Measurements from ENCODE around the gene HAAO.
A peak's percentile ranks its signal among the peaks of the same experiment; 100 is the strongest.
"Not testable (repeated sequence)": the region's sequence is repeated elsewhere in the genome, so short reads cannot be mapped to it uniquely, and the experiment has no call there.

Gene HAAO

DNA sequence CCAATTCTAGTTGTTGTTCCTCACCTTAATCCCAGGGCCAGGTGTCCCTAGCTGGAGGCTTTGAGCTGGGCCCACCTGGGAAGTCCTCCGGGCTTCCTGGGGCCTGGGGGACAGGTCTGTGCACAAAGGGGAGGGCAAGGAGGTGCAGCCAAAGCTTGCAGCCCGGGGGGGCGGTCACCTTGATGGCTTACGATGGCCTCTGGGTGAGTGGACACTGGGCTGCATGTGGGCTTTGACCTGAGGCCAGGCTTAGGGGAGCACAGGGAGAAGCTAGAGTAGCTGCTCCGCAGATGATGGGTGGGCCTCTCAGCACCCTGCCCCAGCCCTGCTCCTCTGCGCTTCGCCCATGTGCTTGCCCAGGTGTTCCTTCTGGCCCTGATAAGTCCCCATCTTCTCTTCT, 41.8 kb upstream of the HAAO start:
- TF ChIP-seq, protein P1, sequence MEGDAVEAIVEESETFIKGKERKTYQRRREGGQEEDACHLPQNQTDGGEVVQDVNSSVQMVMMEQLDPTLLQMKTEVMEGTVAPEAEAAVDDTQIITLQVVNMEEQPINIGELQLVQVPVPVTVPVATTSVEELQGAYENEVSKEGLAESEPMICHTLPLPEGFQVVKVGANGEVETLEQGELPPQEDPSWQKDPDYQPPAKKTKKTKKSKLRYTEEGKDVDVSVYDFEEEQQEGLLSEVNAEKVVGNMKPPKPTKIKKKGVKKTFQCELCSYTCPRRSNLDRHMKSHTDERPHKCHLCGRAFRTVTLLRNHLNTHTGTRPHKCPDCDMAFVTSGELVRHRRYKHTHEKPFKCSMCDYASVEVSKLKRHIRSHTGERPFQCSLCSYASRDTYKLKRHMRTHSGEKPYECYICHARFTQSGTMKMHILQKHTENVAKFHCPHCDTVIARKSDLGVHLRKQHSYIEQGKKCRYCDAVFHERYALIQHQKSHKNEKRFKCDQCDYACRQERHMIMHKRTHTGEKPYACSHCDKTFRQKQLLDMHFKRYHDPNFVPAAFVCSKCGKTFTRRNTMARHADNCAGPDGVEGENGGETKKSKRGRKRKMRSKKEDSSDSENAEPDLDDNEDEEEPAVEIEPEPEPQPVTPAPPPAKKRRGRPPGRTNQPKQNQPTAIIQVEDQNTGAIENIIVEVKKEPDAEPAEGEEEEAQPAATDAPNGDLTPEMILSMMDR (IDR thresholded peaks at IDR 0.05), result no peak
- H3K27ac ChIP-seq, result no peak overlapping the region
- H3K4me3 ChIP-seq, result no peak overlapping the region
- DNase-seq (ENCODE audit: low spot score), result no peak

DNA sequence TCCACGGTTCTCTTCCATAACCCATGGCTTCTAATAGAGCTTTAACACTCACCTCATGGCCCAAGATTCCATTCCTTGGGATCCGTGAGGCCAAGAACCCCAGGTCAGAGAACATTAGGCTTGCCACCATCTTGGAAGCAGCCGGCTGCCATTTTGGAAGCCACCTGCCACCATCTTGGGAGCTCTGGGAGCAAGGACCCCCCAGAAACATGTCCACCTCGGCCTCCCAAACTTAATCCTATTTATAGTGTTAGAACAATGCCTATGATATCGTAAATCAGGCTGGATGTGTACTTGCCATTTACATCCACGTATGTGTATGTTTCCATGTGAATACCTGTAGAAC, 39.9 kb upstream of the HAAO start:
- TF ChIP-seq, protein P1 (IDR thresholded peaks at IDR 0.05), result no peak
- no peak for DNase-seq (ENCODE audit: low spot score)
- no peak overlapping the region for H3K4me3 ChIP-seq
- H3K27ac ChIP-seq, result no peak overlapping the region

DNA sequence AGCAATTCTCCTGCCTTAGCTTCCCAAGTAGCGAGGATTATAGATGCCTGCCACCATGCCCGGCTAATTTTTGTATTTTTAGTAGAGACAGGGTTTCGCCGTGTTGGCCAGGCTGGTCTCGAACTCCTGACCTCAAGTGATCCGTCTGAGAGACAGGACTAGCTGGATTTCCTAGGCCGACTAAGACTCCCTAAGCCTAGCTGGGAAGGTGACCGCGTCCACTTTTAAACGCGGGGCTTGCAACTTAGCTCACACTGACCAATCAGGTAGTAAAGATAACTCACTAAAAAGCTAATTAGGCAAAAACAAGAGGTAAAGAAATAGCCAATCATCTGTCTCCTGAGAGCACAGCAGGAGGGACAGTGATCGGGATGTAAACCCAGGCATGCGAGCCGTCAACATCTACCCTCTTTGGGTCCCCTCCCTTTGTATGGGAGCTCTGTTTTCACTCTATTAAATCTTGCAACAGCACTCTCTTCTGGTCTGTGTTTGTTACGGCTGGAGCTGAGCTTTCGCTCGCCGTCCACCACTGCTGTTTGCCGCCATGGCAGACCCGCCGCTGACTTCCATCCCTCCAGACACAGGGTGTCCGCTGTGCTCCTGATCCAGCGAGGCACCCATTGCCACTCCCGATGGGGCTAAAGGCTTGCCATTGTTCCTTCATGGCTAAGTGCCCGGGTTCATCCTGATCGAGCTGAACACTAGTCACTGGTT, 39.3 kb upstream of the HAAO start:
- H3K4me3 ChIP-seq; DNase-seq (ENCODE audit: low spot score); H3K27ac ChIP-seq: not testable (repeated sequence)

DNA sequence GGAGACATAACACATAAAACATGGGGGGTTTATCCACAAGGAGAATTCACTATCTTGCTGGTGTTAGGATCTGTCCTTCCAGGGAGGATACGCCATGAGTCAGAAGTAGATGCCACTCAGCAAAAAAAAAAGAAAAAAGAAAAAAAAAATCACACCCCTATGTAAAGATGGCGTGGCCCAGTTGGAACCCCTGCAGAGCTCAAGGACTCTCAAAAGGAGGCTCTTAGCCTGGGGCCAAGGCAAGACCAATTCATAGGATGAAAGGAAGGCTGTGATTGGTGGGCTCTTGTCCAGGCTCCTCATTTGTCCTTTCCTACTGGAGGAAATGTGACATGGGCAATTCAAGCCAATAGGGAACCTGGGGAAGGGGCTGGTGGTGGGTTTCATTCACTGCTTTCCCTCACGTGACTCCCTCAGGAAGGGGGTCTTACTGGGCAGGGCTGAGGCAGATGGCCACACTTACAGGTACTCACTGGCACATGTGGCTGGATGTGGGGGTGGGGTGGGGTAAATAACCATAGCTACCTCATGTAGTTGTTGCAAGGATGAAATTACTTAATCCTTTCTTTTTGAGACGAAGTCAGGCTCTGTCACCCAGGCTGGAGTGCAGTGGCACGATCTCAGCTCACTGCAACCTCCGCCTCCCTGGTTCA, 38.7 kb upstream of the HAAO start:
- DNase-seq (ENCODE audit: low spot score), result no peak

DNA sequence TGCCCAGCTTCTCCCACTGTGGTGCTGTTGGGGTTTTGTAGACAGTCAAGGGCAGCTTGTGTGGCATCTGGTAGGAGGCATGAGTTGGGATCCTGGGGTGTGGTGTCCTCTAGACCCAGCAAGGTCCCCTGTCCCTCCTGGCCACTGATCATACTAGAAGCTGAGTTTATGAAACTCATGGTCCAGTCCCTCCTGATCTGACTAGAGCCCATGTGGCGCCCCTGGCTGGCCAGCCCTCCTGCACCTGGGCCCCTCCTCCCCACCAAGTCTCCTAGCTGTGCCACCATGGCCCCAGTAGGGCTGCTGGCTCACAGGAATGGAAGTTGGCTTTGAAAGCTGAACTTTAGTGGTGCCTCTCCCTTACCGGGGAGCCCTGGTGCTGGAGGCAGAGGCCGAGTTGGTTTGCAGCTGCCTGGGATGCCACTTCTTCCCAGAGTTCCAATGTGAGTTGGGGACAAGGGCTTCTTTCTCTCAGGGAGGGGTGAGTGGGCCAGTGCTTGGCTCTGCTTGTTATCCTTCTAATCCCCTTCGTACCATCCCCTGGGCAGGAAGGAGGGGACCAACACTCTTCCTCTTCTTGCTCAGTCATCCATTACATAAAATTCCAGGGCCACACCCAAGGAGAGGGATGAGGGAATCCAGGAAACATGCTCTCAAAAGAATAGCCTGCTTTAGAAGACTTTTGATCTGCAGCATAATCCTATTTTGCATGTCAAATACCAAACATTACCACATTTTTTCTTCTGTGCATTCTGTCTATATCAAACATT, 37.5 kb upstream of the HAAO start:
- Histone ChIP-seq H3K27ac (peak overlapping the region; percentile 25 to 68), H3K4me3 (no peak overlapping the region)
- DNase-seq (ENCODE audit: low spot score), result no peak
- TF ChIP-seq, protein P1 (IDR thresholded peaks at IDR 0.05), result no peak

More for the DNA sequence above, 38.7 kb upstream of the HAAO start:
- Histone ChIP-seq H3K27ac (no peak overlapping the region), H3K4me3 (no peak overlapping the region)
- TF ChIP-seq, protein P1 (IDR thresholded peaks at IDR 0.05), result no peak

DNA sequence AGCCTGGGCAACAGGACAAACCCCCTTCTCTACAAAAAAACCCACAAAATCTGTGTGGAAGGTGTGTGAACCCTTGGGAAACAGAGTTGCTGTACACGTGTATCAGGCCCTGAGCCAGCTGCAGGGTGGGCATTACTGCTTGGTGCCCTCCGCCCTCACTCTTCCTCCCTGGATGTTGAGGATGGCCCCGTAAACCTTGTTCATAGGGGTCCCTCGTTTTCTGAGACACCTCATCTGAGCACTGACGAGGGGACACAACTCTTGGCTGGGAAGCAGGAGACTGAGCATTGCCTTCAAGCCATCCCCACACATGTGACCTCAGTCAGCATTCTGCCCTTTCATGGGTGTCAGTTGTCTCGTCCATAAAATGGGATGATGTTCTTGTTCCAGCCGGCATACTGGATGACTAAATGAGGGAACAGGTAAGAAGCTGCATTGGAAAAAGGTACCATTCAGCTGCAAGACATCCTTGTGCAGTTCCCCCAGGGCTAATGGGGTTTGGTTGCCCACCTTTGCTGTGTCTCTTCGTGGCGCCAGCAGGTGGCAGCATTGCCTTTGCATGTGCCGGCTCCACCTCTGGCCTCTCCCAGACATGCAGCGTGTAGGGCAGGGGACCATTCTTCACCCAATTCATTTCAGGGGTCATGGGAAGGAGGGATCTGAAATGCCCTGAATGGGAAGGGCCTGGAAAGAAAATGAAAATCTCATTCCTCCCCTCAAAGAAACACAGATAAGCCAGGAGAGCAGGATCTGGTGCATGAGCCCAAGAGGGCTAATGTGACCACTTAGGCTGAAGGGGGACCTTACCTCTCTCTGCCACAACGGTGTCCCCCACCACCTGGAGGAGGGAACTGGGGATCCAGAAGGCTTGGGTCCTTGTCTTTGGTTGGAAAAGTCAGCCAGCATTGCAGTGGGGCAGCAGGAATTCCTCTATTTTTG, 36.4 kb upstream of the HAAO start:
- Histone ChIP-seq H3K27ac (peak overlapping the region; percentile 25 to 73), H3K4me3 (no peak overlapping the region)
- TF ChIP-seq, protein P1 (IDR thresholded peaks at IDR 0.05), result peak; percentile 93

More for the DNA sequence above, 36.4 kb upstream of the HAAO start:
- peak; percentile 87 for DNase-seq (ENCODE audit: low spot score)

Data from coronary artery (tissue), 2 donors.